ENCODE data around the gene PTPN9. TPM values are rescaled to one million over a fixed set of nuclear protein-coding genes. Genes with fewer than 3 reads are reported as not detected.

Gene PTPN9
- total RNA-seq, 4 donors from 2014 or later: 16.3 to 30.6 (median 25.0) TPM

Small RNA genes within 50 kb of the gene (small RNA-seq; reads per million reads assigned to genes)
- gene AC105036.1 (0 reads per million in 4 donors), gene AC105036.2 (0 reads per million in 4 donors)

Other genes with a start within 250 kb of the PTPN9 start
- gene COMMD4, start 243.3 kb downstream of the PTPN9 start, total RNA-seq: 10 to 100 TPM; 30.0 to 65.2 (median 50.4) TPM
- gene NEIL1, start 232.3 kb downstream of the PTPN9 start, total RNA-seq: 10 to 100 TPM in 3 of 4 donors, 1 to 10 TPM in 1; 8.7 to 47.8 (median 28.9) TPM
- gene MAN2C1, start 210.7 kb downstream of the PTPN9 start, total RNA-seq: 100 to 1,000 TPM in 2 of 4 donors, 10 to 100 TPM in 2; 78.2 to 269 (median 102) TPM
- gene SIN3A, start 127.6 kb downstream of the PTPN9 start, total RNA-seq: 10 to 100 TPM; 31.7 to 54.8 (median 35.8) TPM
- 10 to 100 TPM; 18.6 to 27.3 (median 21.0) TPM for gene SNUPN, start 46.4 kb upstream of the PTPN9 start, total RNA-seq
- gene IMP3, start 60.9 kb upstream of the PTPN9 start, total RNA-seq: 10 to 100 TPM; 72.8 to 94.9 (median 85.5) TPM
- gene SNX33, start 68.6 kb upstream of the PTPN9 start, total RNA-seq: 10 to 100 TPM; 32.8 to 51.5 (median 41.2) TPM
- 100 to 1,000 TPM in 3 of 4 donors, 10 to 100 TPM in 1; 98.7 to 396 (median 151) TPM for gene CSPG4, start 133.5 kb upstream of the PTPN9 start, total RNA-seq

Measured in gastroesophageal sphincter (tissue), 4 donors.